GM12878 (cell line): ENCODE data around the gene CD276. TPM values are rescaled to one million over a fixed set of nuclear protein-coding genes. Genes with fewer than 3 reads are reported as not detected.

Experiments
- ATAC-seq: fragments of 200-7000 bp; cut with Tn5 transposase; 3 replicates; pipeline ENCODE4 v1.9.1; 2020; ENCODE audit warnings: mild to moderate bottlenecking, moderate library complexity
- BruUV-seq: library from RNA; stranded (reverse); fragments of 400-500 nt; replicated peaks from 2 replicates; lab custom pipeline; 2021; lab: Mats Ljungman, UMichigan
- CTCF ChIA-PET: fragments of 300-600 bp; sonication (Branson Sonifier 250); formaldehyde crosslinking; extraction: SDS; loops from one replicate; lab custom pipeline; 2021; ENCODE audit warnings: inconsistent platforms; lab: Yijun Ruan, JAX
- POLR2A ChIA-PET: fragments of 350-600 bp; formaldehyde crosslinking; extraction: SDS; loops from one replicate; lab custom pipeline; 2021; ENCODE audit warnings: inconsistent platforms; lab: Charles Lee
- RAD21 ChIA-PET: fragments of 300-600 bp; sonication (Branson Sonifier 250); formaldehyde crosslinking; loops from one replicate; lab custom pipeline; 2023; ENCODE audit warnings: antibody characterized with exemption; ENCODE audit not compliant: unreplicated experiment; lab: Charles Lee
- SMC1A ChIA-PET: fragments of 300-600 bp; sonication (Branson Sonifier 250); formaldehyde crosslinking; loops from one replicate; lab custom pipeline; 2023; ENCODE audit not compliant: unreplicated experiment, uncharacterized antibody; lab: Charles Lee
- DNase-seq: peaks from one replicate; pipeline ENCODE4 v3.0.0-alpha.2; 2011; ENCODE audit warnings: low read depth, low spot score
- FAIRE-seq: peaks from 3 replicates; lab custom pipeline; 2011; peaks lifted over from hg19 to GRCh38; lab: Jason Lieb, UNC
- H2AFZ ChIP-seq: 2 replicates; pipeline ENCODE4 v1.6.0; 2011; ENCODE audit warnings: low read depth, low read length, control low read depth; ENCODE audit not compliant: control insufficient read depth
- H3K27ac ChIP-seq: 2 replicates; pipeline ENCODE4 v1.5.1; 2011; ENCODE audit warnings: control low read depth; ENCODE audit not compliant: control insufficient read depth, insufficient read depth
- H3K27me3 ChIP-seq, 2 experiments: replicated peaks in 1 of 2; 2 replicates each; pipeline versions ENCODE4 v1.6.0 to v1.6.1; 2011; ENCODE audit warnings: low read length in 1 of 2; ENCODE audit not compliant: control insufficient read depth in 2 of 2, insufficient read depth in 2 of 2
- H3K36me3 ChIP-seq, 2 experiments: 2 replicates each; pipeline ENCODE4 v1.5.1; 2011; ENCODE audit warnings: low read length in 1 of 2; ENCODE audit not compliant: control insufficient read depth in 2 of 2, insufficient read depth in 2 of 2
- H3K4me1 ChIP-seq: 2 replicates; pipeline ENCODE4 v1.6.1; 2011; ENCODE audit warnings: mild to moderate bottlenecking, low read length, moderate library complexity, mixed read lengths; ENCODE audit not compliant: control insufficient read depth, insufficient read depth
- H3K4me2 ChIP-seq: 2 replicates; pipeline ENCODE4 v1.6.0; 2011; ENCODE audit warnings: control low read depth; ENCODE audit not compliant: control insufficient read depth, insufficient read depth
- H3K4me3 ChIP-seq: fragments of 200-600 bp; sonication (generic); 2 replicates; pipeline ENCODE4 v1.5.1; 2016
- H3K79me2 ChIP-seq: 2 replicates; pipeline ENCODE4 v1.6.0; 2011; ENCODE audit warnings: low read length; ENCODE audit not compliant: control insufficient read depth, insufficient read depth
- H3K9ac ChIP-seq: 2 replicates; pipeline ENCODE4 v1.8.0; 2011; ENCODE audit warnings: low read length, control low read depth, mixed read lengths; ENCODE audit not compliant: control insufficient read depth, insufficient read depth
- H3K9me3 ChIP-seq: replicated peaks from 3 replicates; pipeline ENCODE4 v1.5.1; 2011; ENCODE audit warnings: mild to moderate bottlenecking, low read length; ENCODE audit not compliant: control insufficient read depth, insufficient read depth
- H4K20me1 ChIP-seq: 2 replicates; pipeline ENCODE4 v1.6.0; 2011; ENCODE audit not compliant: control insufficient read depth, insufficient read depth
- FOS ChIP-seq: IDR thresholded peaks from 3 replicates; pipeline ENCODE4 v1.6.1; 2011; ENCODE audit warnings: borderline replicate concordance; ENCODE audit not compliant: insufficient read length; ENCODE audit errors: extremely low read depth
- MAX ChIP-seq: IDR thresholded peaks from 2 replicates; pipeline ENCODE4 v1.6.1; 2012; ENCODE audit warnings: low read depth, low read length, improper control_type of control experiment
- NBN ChIP-seq: fragments of 450-650 bp; IDR thresholded peaks from 2 replicates; pipeline ENCODE4 v1.6.1; 2016
- PRDM15 ChIP-seq: fragments of 450-650 bp; formaldehyde crosslinking; IDR thresholded peaks from 2 replicates; pipeline ENCODE4 v1.4.0; 2020; ENCODE audit warnings: mild to moderate bottlenecking, moderate library complexity
- WGBS: methylation state at CpG from one replicate; pipeline ENCODE4 v1.1.6; 2016; ENCODE audit warnings: low lambda C conversion rate; ENCODE audit not compliant: insufficient replicate concordance, insufficient coverage; ENCODE audit errors: missing lambda C conversion rate; 5-methylcytosine and 5-hydroxymethylcytosine counted together
- in situ Hi-C: fragments of 300-500 bp; cut with MboI; formaldehyde crosslinking; loops from 9 replicates; pipeline ENCODE4 v1.14.3; 2018; ENCODE audit warnings: mixed read lengths
- intact Hi-C: fragments of 100-400 bp; cut with micrococcal nuclease; formaldehyde crosslinking; loops from one replicate; pipeline ENCODE4 v1.14.2; 2022; ENCODE audit not compliant: unreplicated experiment
- polyA plus RNA-seq, 11 experiments: library from polyadenylated mRNA; depleted of rRNA in 4 of 11; unstranded in 6 of 11; stranded (reverse) in 5 of 11; fragments of >200 nt; fragmentation: Nextera tagmentation in 4 of 11; fragmentation: Illumina TruSeq in 1 of 11; extraction: Ambion mirVana in 4 of 11; extraction: Trizol in 1 of 11; gene quantifications; 1 replicate in 1 of 11; 2 replicates in 10 of 11; pipeline versions ENCODE4 v1.2.1 to v1.2.3, GENCODE V29; 2011 to 2016; ENCODE audit warnings: inconsistent platforms in 2 of 11, missing spikeins in 2 of 11, low read depth in 1 of 11
- total RNA-seq, 4 experiments: library from RNA; depleted of rRNA in 3 of 4; stranded (reverse); fragments of >200 nt in 3 of 4; fragmentation: Illumina TruSeq in 1 of 4; extraction: Trizol in 1 of 4; gene quantifications; 2 replicates each; pipeline versions ENCODE4 v1.2.1 to v1.2.3, GENCODE V29; 2013 to 2021

Gene CD276
- total and polyA plus RNA-seq, 10 of the 15 experiments (the other 5 are each of a cell fraction or from before 2014, with no cell fraction given) = 0.11 to 3.0 (median 1.2) TPM

GRCh38 chr15:73697033-73697467, 12.9 kb downstream of the CD276 start (continued):
- no peak for TF ChIP-seq PRDM15 (CRISPR knock-in tag)
- TF ChIP-seq MAX = no peak
- TF ChIP-seq NBN = no peak; the same call in 1 of the 2 replicates

- Histone ChIP-seq H3K4me2 (no peak overlapping the region), H3K27me3 (no peaks in the 10 kb centered on the region), H3K79me2 (no peaks in the 10 kb centered on the region), H3K4me1 (peaks cover 10% of the 10 kb centered on the region), H4K20me1 (no peaks in the 10 kb centered on the region), H3K4me3 (no peak overlapping the region), H3K36me3 (no peaks in the 10 kb centered on the region), H3K9ac (no peak overlapping the region), H2AFZ (no peak overlapping the region), H3K27ac (no peak overlapping the region), H3K9me3 (no peaks in the 10 kb centered on the region)
- ChIA-PET SMC1A (interaction anchor here (0.8 to 5.2 kb wide), 7 partner anchors 12 to 458 kb away, joined by 3 to 48 read pairs (median 4); partner anchors contain the start of gene NPTN), RAD21 (interaction anchor here (0.6 to 3.7 kb wide), 6 partner anchors 22 to 458 kb away, joined by 3 to 27 read pairs (median 4); no protein-coding TSS in a partner anchor), POLR2A (interaction anchor here (0.5 kb wide), 1 partner anchor 1401 kb away, joined by 4 read pairs; no protein-coding TSS in a partner anchor), CTCF (interaction anchor here (0.6 to 12.5 kb wide), 28 partner anchors 8 to 458 kb away, joined by 3 to 216 read pairs (median 4); partner anchors contain the start of gene NPTN)
- intact Hi-C loops = loop anchor here (1.0 to 5.0 kb wide), 5 partner anchors 22 to 457 kb away; no protein-coding TSS in a partner anchor
- no peak for TF ChIP-seq FOS
- DNase-seq = no peak
- BruUV-seq = no TSS peak
- ATAC-seq = no peak
- in situ Hi-C loops = loop anchor here (5.0 to 10.0 kb wide), 3 partner anchors 62 to 395 kb away; no protein-coding TSS in a partner anchor
- 45% methylated on average over 14 of the region's 14 CpGs for WGBS
- no peak for FAIRE-seq
Measured at GRCh38 chr15:73699249-73700040, 15.3 kb downstream of the CD276 start.
